ENCODE results near the gene FABP1.
A peak's percentile ranks its signal among the peaks of the same experiment; 100 is the strongest.

FABP1 gene

GRCh38 chr2:88127888-88128653 is at the start of gene FABP1:
Gene FABP1 (minus strand): TSS chr2:88128062. CDS start chr2:88128017, 45 bp downstream.
- DNase-seq (ENCODE audit: low read depth in 2 of 2), result no peak

- no peak for DNase-seq (ENCODE audit: low read depth in 2 of 2)
Measured at GRCh38 chr2:88177556-88177955, 49.7 kb upstream of the FABP1 start.

- no peak for DNase-seq (ENCODE audit: low read depth in 2 of 2)
Measured at GRCh38 chr2:88176352-88176984, 48.6 kb upstream of the FABP1 start.

- DNase-seq (ENCODE audit: low read depth in 2 of 2), result no peak
Measured at GRCh38 chr2:88172882-88173281, 45.0 kb upstream of the FABP1 start.

GRCh38 chr2:88171966-88172365 is 44.1 kb upstream of the FABP1 start:
- DNase-seq (ENCODE audit: low read depth in 2 of 2), result no peak

GRCh38 chr2:88170472-88170892 is 42.6 kb upstream of the FABP1 start:
- no peak for DNase-seq (ENCODE audit: low read depth in 2 of 2)

GRCh38 chr2:88168386-88168785 is 40.5 kb upstream of the FABP1 start:
- DNase-seq (ENCODE audit: low read depth in 2 of 2), result no peak

- no peak for DNase-seq (ENCODE audit: low read depth in 2 of 2)
Measured at GRCh38 chr2:88167740-88168139, 39.9 kb upstream of the FABP1 start.

GRCh38 chr2:88165332-88166003 is 37.6 kb upstream of the FABP1 start:
- DNase-seq (ENCODE audit: low read depth in 2 of 2), result no peak

- no peak for DNase-seq (ENCODE audit: low read depth in 2 of 2)
Measured at GRCh38 chr2:88161446-88162244, 33.8 kb upstream of the FABP1 start.

- DNase-seq (ENCODE audit: low read depth in 2 of 2), result no peak
Measured at GRCh38 chr2:88160517-88160916, 32.7 kb upstream of the FABP1 start.

GRCh38 chr2:88159955-88160415 is 32.1 kb upstream of the FABP1 start:
- DNase-seq (ENCODE audit: low read depth in 2 of 2), result peak; percentile 14 to 41

GRCh38 chr2:88159481-88159880 is 31.6 kb upstream of the FABP1 start:
- no peak for DNase-seq (ENCODE audit: low read depth in 2 of 2)

GRCh38 chr2:88148929-88149438 is 21.1 kb upstream of the FABP1 start:
- DNase-seq (ENCODE audit: low read depth in 2 of 2), result no peak

- no peak for DNase-seq (ENCODE audit: low read depth in 2 of 2)
Measured at GRCh38 chr2:88147145-88147544, 19.3 kb upstream of the FABP1 start.

GRCh38 chr2:88146590-88146989 is 18.7 kb upstream of the FABP1 start:
- no peak for DNase-seq (ENCODE audit: low read depth in 2 of 2)

GRCh38 chr2:88144914-88145497 is 17.1 kb upstream of the FABP1 start:
- no peak for DNase-seq (ENCODE audit: low read depth in 2 of 2)

GRCh38 chr2:88144271-88144670 is 16.4 kb upstream of the FABP1 start:
- DNase-seq (ENCODE audit: low read depth in 2 of 2), result no peak

- DNase-seq (ENCODE audit: low read depth in 2 of 2), result no peak
Measured at GRCh38 chr2:88141952-88142351, 14.1 kb upstream of the FABP1 start.

GRCh38 chr2:88139804-88140203 is 11.9 kb upstream of the FABP1 start:
- no peak for DNase-seq (ENCODE audit: low read depth in 2 of 2)

GRCh38 chr2:88139203-88139702 is 11.4 kb upstream of the FABP1 start:
- DNase-seq (ENCODE audit: low read depth in 2 of 2), result no peak

Data from stimulated activated CD4-positive, alpha-beta T cell treated with anti-CD3 and anti-CD28 coated beads, Interleukin-4, amount 100 ng/mL, for 48 hours (primary cell).